ENCODE results near the gene COL9A3.

Gene COL9A3

GRCh38 chr20:62797671-62798532 lies 18.9 kb upstream of the COL9A3 start:
- Mint-ChIP-seq H3K4me3 (peak overlapping the region; percentile 84), H3K4me1 (ENCODE audit: low read depth) (peaks cover 66% of the 10 kb centered on the region), H3K27ac (peak overlapping the region; percentile 83), H3K9me3 (no peaks in the 10 kb centered on the region), H3K36me3 (ENCODE audit: low read depth) (peaks cover 51% of the 10 kb centered on the region), H3K27me3 (no peaks in the 10 kb centered on the region)
- intact Hi-C loops (cut with micrococcal nuclease): no loop called here

GRCh38 chr20:62799036-62799435 lies 17.8 kb upstream of the COL9A3 start:
- Mint-ChIP-seq H3K4me1 (ENCODE audit: low read depth) (peaks cover 66% of the 10 kb centered on the region), H3K27me3 (no peaks in the 10 kb centered on the region), H3K4me3 (no peak overlapping the region), H3K27ac (peak overlapping the region; percentile 83), H3K36me3 (ENCODE audit: low read depth) (peaks cover 51% of the 10 kb centered on the region), H3K9me3 (no peaks in the 10 kb centered on the region)
- intact Hi-C loops (cut with micrococcal nuclease): no loop called here

- no peak overlapping the region for H3K4me3 Mint-ChIP-seq
- peaks cover 56% of the 10 kb centered on the region for H3K36me3 Mint-ChIP-seq (ENCODE audit: low read depth)
- no peak overlapping the region for H3K27ac Mint-ChIP-seq
- intact Hi-C loops (cut with micrococcal nuclease): no loop called here
- H3K27me3 Mint-ChIP-seq: no peaks in the 10 kb centered on the region
- H3K9me3 Mint-ChIP-seq: no peaks in the 10 kb centered on the region
- H3K4me1 Mint-ChIP-seq (ENCODE audit: low read depth): peaks cover 70% of the 10 kb centered on the region
These were observed 17.4 kb upstream of the COL9A3 start for GRCh38 chr20:62799459-62799858.

- peaks cover 70% of the 10 kb centered on the region for H3K4me1 Mint-ChIP-seq (ENCODE audit: low read depth)
- no peak overlapping the region for H3K4me3 Mint-ChIP-seq
- H3K27me3 Mint-ChIP-seq: no peaks in the 10 kb centered on the region
- H3K27ac Mint-ChIP-seq: no peak overlapping the region
- H3K9me3 Mint-ChIP-seq: no peaks in the 10 kb centered on the region
- H3K36me3 Mint-ChIP-seq (ENCODE audit: low read depth): peaks cover 60% of the 10 kb centered on the region
- intact Hi-C loops (cut with micrococcal nuclease): loop anchor here (10.0 kb wide), 1 partner anchor 415 kb away; the partner anchor contains the start of gene RPS21
These were observed 17.0 kb upstream of the COL9A3 start for GRCh38 chr20:62799873-62800272.

GRCh38 chr20:62800314-62801259 lies 16.3 kb upstream of the COL9A3 start:
- Mint-ChIP-seq H3K36me3 (ENCODE audit: low read depth) (peaks cover 64% of the 10 kb centered on the region), H3K27me3 (no peaks in the 10 kb centered on the region), H3K4me3 (no peak overlapping the region), H3K9me3 (no peaks in the 10 kb centered on the region), H3K4me1 (ENCODE audit: low read depth) (peaks cover 67% of the 10 kb centered on the region), H3K27ac (no peak overlapping the region)
- intact Hi-C loops (cut with micrococcal nuclease): loop anchor here (10.0 kb wide), 1 partner anchor 416 kb away; the partner anchor contains the start of gene RPS21

GRCh38 chr20:62801284-62802010 lies 15.4 kb upstream of the COL9A3 start:
- no peaks in the 10 kb centered on the region for H3K9me3 Mint-ChIP-seq

GRCh38 chr20:62802026-62802712 lies 14.7 kb upstream of the COL9A3 start:
- Mint-ChIP-seq H3K27me3 (no peaks in the 10 kb centered on the region), H3K4me3 (no peak overlapping the region), H3K27ac (peak overlapping the region; percentile 65), H3K36me3 (ENCODE audit: low read depth) (peaks cover 77% of the 10 kb centered on the region), H3K4me1 (ENCODE audit: low read depth) (peaks cover 74% of the 10 kb centered on the region), H3K9me3 (no peaks in the 10 kb centered on the region)
- intact Hi-C loops (cut with micrococcal nuclease): loop anchor here (10.0 kb wide), 1 partner anchor 417 kb away; the partner anchor contains the start of gene RPS21

More at GRCh38 chr20:62801284-62802010, 15.4 kb upstream of the COL9A3 start:
- H3K4me1 Mint-ChIP-seq (ENCODE audit: low read depth): peaks cover 71% of the 10 kb centered on the region
- no peak overlapping the region for H3K4me3 Mint-ChIP-seq
- intact Hi-C loops (cut with micrococcal nuclease): loop anchor here (10.0 kb wide), 1 partner anchor 417 kb away; the partner anchor contains the start of gene RPS21
- H3K27me3 Mint-ChIP-seq: no peaks in the 10 kb centered on the region
- no peak overlapping the region for H3K27ac Mint-ChIP-seq
- peaks cover 73% of the 10 kb centered on the region for H3K36me3 Mint-ChIP-seq (ENCODE audit: low read depth)

GRCh38 chr20:62804021-62804626 lies 12.7 kb upstream of the COL9A3 start:
- Mint-ChIP-seq H3K4me3 (peak overlapping the region; percentile 91), H3K9me3 (no peaks in the 10 kb centered on the region), H3K27me3 (no peaks in the 10 kb centered on the region), H3K36me3 (ENCODE audit: low read depth) (peaks cover 77% of the 10 kb centered on the region), H3K27ac (peak overlapping the region; percentile 85), H3K4me1 (ENCODE audit: low read depth) (peaks cover 66% of the 10 kb centered on the region)
- intact Hi-C loops (cut with micrococcal nuclease): loop anchor here (10.0 kb wide), 1 partner anchor 419 kb away; the partner anchor contains the start of gene RPS21

GRCh38 chr20:62804627-62805154 lies 12.2 kb upstream of the COL9A3 start, which contains the start of gene OGFR:
Gene OGFR (plus strand): TSS chr20:62804835. CDS start chr20:62804860, 25 bp downstream.
- H3K9me3 Mint-ChIP-seq: no peaks in the 10 kb centered on the region
- H3K27me3 Mint-ChIP-seq: no peaks in the 10 kb centered on the region
- intact Hi-C loops (cut with micrococcal nuclease): loop anchor here (5.0 to 10.0 kb wide), 3 partner anchors 137 to 420 kb away; partner anchors contain the start of gene RPS21
- peak within 1 kb of the TSS; percentile 91 for H3K27ac Mint-ChIP-seq
- peaks cover 77% of the 10 kb centered on the region for H3K36me3 Mint-ChIP-seq (ENCODE audit: low read depth)
- H3K4me3 Mint-ChIP-seq: peak within 1 kb of the TSS; percentile 91
- peaks cover 68% of the 10 kb centered on the region for H3K4me1 Mint-ChIP-seq (ENCODE audit: low read depth)

GRCh38 chr20:62805155-62805710 lies 11.6 kb upstream of the COL9A3 start:
- intact Hi-C loops (cut with micrococcal nuclease): loop anchor here (5.0 to 10.0 kb wide), 3 partner anchors 138 to 420 kb away; partner anchors contain the start of gene RPS21
- Mint-ChIP-seq H3K4me3 (peak overlapping the region; percentile 88), H3K27ac (peak overlapping the region; percentile 91), H3K36me3 (ENCODE audit: low read depth) (peaks cover 77% of the 10 kb centered on the region), H3K27me3 (no peaks in the 10 kb centered on the region), H3K4me1 (ENCODE audit: low read depth) (peaks cover 72% of the 10 kb centered on the region), H3K9me3 (no peaks in the 10 kb centered on the region)

GRCh38 chr20:62805711-62806382 lies 11.0 kb upstream of the COL9A3 start:
- Mint-ChIP-seq H3K4me1 (ENCODE audit: low read depth) (peaks cover 76% of the 10 kb centered on the region), H3K9me3 (no peaks in the 10 kb centered on the region), H3K36me3 (ENCODE audit: low read depth) (peaks cover 77% of the 10 kb centered on the region), H3K27me3 (no peaks in the 10 kb centered on the region), H3K27ac (peak overlapping the region; percentile 91), H3K4me3 (peak overlapping the region; percentile 88)
- intact Hi-C loops (cut with micrococcal nuclease): loop anchor here (5.0 to 10.0 kb wide), 3 partner anchors 139 to 421 kb away; partner anchors contain the start of gene RPS21
